Measurements from ENCODE around the gene LDHD. TPM values are rescaled to one million over a fixed set of nuclear protein-coding genes. Genes with fewer than 3 reads are reported as not detected.

The LDHD gene
- total and polyA plus RNA-seq, 2 of the 13 experiments (the other 11 are each of a cell fraction or from before 2014, with no cell fraction given) = 9.1 to 9.8 TPM

- TF ChIP-seq POLR2A (IDR thresholded peaks at IDR 0.05; ENCODE audit: insufficient read depth in 1 of 2, low read depth in 2 of 2, low read length in 2 of 2) (peak; percentile 90 to 96), ZNF224 (CRISPR knock-in tag; IDR thresholded peaks at IDR 0.05) (no peak; the same call in 1 of the 2 replicates), ZSCAN25 (CRISPR knock-in tag; IDR thresholded peaks at IDR 0.05) (peak; percentile 44; the same call in 1 of the 2 replicates), ZNF780A (CRISPR knock-in tag; IDR thresholded peaks at IDR 0.05) (no peak), IRF2 (CRISPR knock-in tag; IDR thresholded peaks at IDR 0.05) (peak; percentile 79), JUND (CRISPR knock-in tag; IDR thresholded peaks at IDR 0.05) (no peak), HOXA9 (CRISPR knock-in tag; IDR thresholded peaks at IDR 0.05; ENCODE audit: borderline replicate concordance) (no peak), HIC2 (CRISPR knock-in tag; IDR thresholded peaks at IDR 0.05; ENCODE audit: low read depth) (peak; percentile 78), ZHX1 (CRISPR knock-in tag; IDR thresholded peaks at IDR 0.05; ENCODE audit: low read depth) (no peak), ZNF180 (CRISPR knock-in tag; IDR thresholded peaks at IDR 0.05; ENCODE audit: borderline replicate concordance, low read depth) (no peak), ZNF7 (CRISPR knock-in tag; IDR thresholded peaks at IDR 0.05) (no peak), ZNF879 (CRISPR knock-in tag; IDR thresholded peaks at IDR 0.05) (no peak), SIN3A (IDR thresholded peaks at IDR 0.05; ENCODE audit: borderline replicate concordance, low read depth, low read length) (peak; percentile 57; the same call in 1 of the 2 replicates), MZF1 (CRISPR knock-in tag; IDR thresholded peaks at IDR 0.05; ENCODE audit: borderline replicate concordance) (no peak), TFDP1 (CRISPR knock-in tag; IDR thresholded peaks at IDR 0.05; ENCODE audit: borderline replicate concordance) (peak; percentile 35; the same call in 1 of the 2 replicates), ZBED4 (CRISPR knock-in tag; IDR thresholded peaks at IDR 0.05; ENCODE audit: borderline replicate concordance) (no peak), SRSF1 (optimal IDR thresholded peaks at IDR 0.05; ENCODE audit: low read depth, low read length) (peak; percentile 82), ARHGAP35 (CRISPR knock-in tag; IDR thresholded peaks at IDR 0.05; ENCODE audit: borderline replicate concordance) (no peak), ZNF83 (CRISPR knock-in tag; IDR thresholded peaks at IDR 0.05; ENCODE audit: borderline replicate concordance) (peak; percentile 48; the same call in 1 of the 2 replicates), PITX1 (CRISPR knock-in tag; IDR thresholded peaks at IDR 0.05) (peak; percentile 52; the same call in 1 of the 2 replicates)
These were observed at the start of gene LDHD (continued) for GRCh38 chr16:75116081-75116910.
